Measurements from ENCODE around the gene DCPS.

The DCPS gene

GRCh38 chr11:126359431-126360048 is 55.7 kb downstream of the DCPS start:
- no CpG with 5 or more reads among the region's 16 CpGs for WGBS (ENCODE audit: extremely low coverage, insufficient coverage, insufficient read length)
- peaks cover 12% of the 10 kb centered on the region in 2 experiments for H3K4me1 ChIP-seq (ENCODE audit: control insufficient read depth in 1 of 2, insufficient read depth in 2 of 2, low read length in 2 of 2)
- no peak overlapping the region for H3K4me3 ChIP-seq (ENCODE audit: low read depth, low read length)
- no peak overlapping the region for H2AK5ac ChIP-seq (ENCODE audit: low read length)
- no peak overlapping the region for H2AFZ ChIP-seq (ENCODE audit: insufficient read depth, low read length, poor library complexity)
- no peak overlapping the region for H4K8ac ChIP-seq (ENCODE audit: low read depth, low read length)
- H3K4me2 ChIP-seq (ENCODE audit: low read length): no peak overlapping the region
- H3K23ac ChIP-seq (ENCODE audit: low read length): no peak overlapping the region
- no peaks in the 10 kb centered on the region for H3K27me3 ChIP-seq (ENCODE audit: insufficient read depth, low read length)
- no peak overlapping the region for H4K12ac ChIP-seq (ENCODE audit: low read depth, low read length)
- peaks cover 10% of the 10 kb centered on the region for H3K79me2 ChIP-seq (ENCODE audit: control insufficient read depth, insufficient read depth, low read length, poor library complexity)
- peak overlapping the region; percentile 21 for H3K18ac ChIP-seq (ENCODE audit: low read length)
- no peak for DNase-seq
- H3K27ac ChIP-seq (ENCODE audit: low read depth, low read length): no peak overlapping the region
- H3K9me3 ChIP-seq (ENCODE audit: insufficient read depth, low read depth, low read length): no peaks in the 10 kb centered on the region
- no peak overlapping the region for H3K9ac ChIP-seq (ENCODE audit: low read length)
- no peak overlapping the region for H4K91ac ChIP-seq (ENCODE audit: low read depth, low read length)
- no peak overlapping the region for H2BK5ac ChIP-seq (ENCODE audit: low read depth, low read length, poor library complexity)
- peaks cover 17% of the 10 kb centered on the region for H3K79me1 ChIP-seq (ENCODE audit: low read length)
- no peak overlapping the region for H2BK120ac ChIP-seq (ENCODE audit: insufficient read depth, low read length, poor library complexity)
- no peak overlapping the region for H2BK12ac ChIP-seq (ENCODE audit: low read length)
- no peak overlapping the region for H3K4ac ChIP-seq (ENCODE audit: low read depth, low read length)
- H3K36me3 ChIP-seq (ENCODE audit: control insufficient read depth in 1 of 2, insufficient read depth in 2 of 2, low read length in 2 of 2): no peaks in the 10 kb centered on the region
- H3K14ac ChIP-seq (ENCODE audit: low read length): no peak overlapping the region

GRCh38 chr11:126360049-126360446 is 56.2 kb downstream of the DCPS start:
- Histone ChIP-seq H3K27ac (ENCODE audit: low read depth, low read length) (no peak overlapping the region), H3K79me1 (ENCODE audit: low read length) (peaks cover 16% of the 10 kb centered on the region), H3K14ac (ENCODE audit: low read length) (no peak overlapping the region), H2AK5ac (ENCODE audit: low read length) (no peak overlapping the region), H4K12ac (ENCODE audit: low read depth, low read length) (no peak overlapping the region), H2AFZ (ENCODE audit: insufficient read depth, low read length, poor library complexity) (no peak overlapping the region), H3K4me1 (ENCODE audit: control insufficient read depth in 1 of 2, insufficient read depth in 2 of 2, low read length in 2 of 2) (peaks cover 8 to 10% of the 10 kb centered on the region in 2 experiments), H3K9me3 (ENCODE audit: insufficient read depth, low read depth, low read length) (no peaks in the 10 kb centered on the region), H2BK12ac (ENCODE audit: low read length) (no peak overlapping the region), H3K4me3 (ENCODE audit: low read depth, low read length) (no peak overlapping the region), H3K36me3 (ENCODE audit: control insufficient read depth in 1 of 2, insufficient read depth in 2 of 2, low read length in 2 of 2) (no peaks in the 10 kb centered on the region), H3K4me2 (ENCODE audit: low read length) (no peak overlapping the region), H2BK5ac (ENCODE audit: low read depth, low read length, poor library complexity) (no peak overlapping the region), H4K8ac (ENCODE audit: low read depth, low read length) (no peak overlapping the region), H3K18ac (ENCODE audit: low read length) (peak overlapping the region; percentile 21), H3K23ac (ENCODE audit: low read length) (no peak overlapping the region), H2BK120ac (ENCODE audit: insufficient read depth, low read length, poor library complexity) (no peak overlapping the region), H3K27me3 (ENCODE audit: insufficient read depth, low read length) (no peaks in the 10 kb centered on the region), H3K4ac (ENCODE audit: low read depth, low read length) (no peak overlapping the region), H3K79me2 (ENCODE audit: control insufficient read depth, insufficient read depth, low read length, poor library complexity) (peaks cover 8% of the 10 kb centered on the region), H4K91ac (ENCODE audit: low read depth, low read length) (no peak overlapping the region), H3K9ac (ENCODE audit: low read length) (no peak overlapping the region)
- no CpG with 5 or more reads among the region's 8 CpGs for WGBS (ENCODE audit: extremely low coverage, insufficient coverage, insufficient read length)
- no peak for DNase-seq

- H3K4me3 ChIP-seq (ENCODE audit: low read depth, low read length): no peak overlapping the region
- H2AK5ac ChIP-seq (ENCODE audit: low read length): no peak overlapping the region
- H3K18ac ChIP-seq (ENCODE audit: low read length): peak overlapping the region; percentile 27
- no peak overlapping the region for H3K23ac ChIP-seq (ENCODE audit: low read length)
- no peak overlapping the region for H4K12ac ChIP-seq (ENCODE audit: low read depth, low read length)
- no peaks in the 10 kb centered on the region for H3K36me3 ChIP-seq (ENCODE audit: control insufficient read depth in 1 of 2, insufficient read depth in 2 of 2, low read length in 2 of 2)
- H3K4me1 ChIP-seq (ENCODE audit: control insufficient read depth in 1 of 2, insufficient read depth in 2 of 2, low read length in 2 of 2): peaks cover 10 to 12% of the 10 kb centered on the region in 2 experiments
- no peak for DNase-seq
- H3K4ac ChIP-seq (ENCODE audit: low read depth, low read length): no peak overlapping the region
- peaks cover 10% of the 10 kb centered on the region for H3K79me1 ChIP-seq (ENCODE audit: low read length)
- H2BK12ac ChIP-seq (ENCODE audit: low read length): no peak overlapping the region
- H3K27me3 ChIP-seq (ENCODE audit: insufficient read depth, low read length): no peaks in the 10 kb centered on the region
- H2BK120ac ChIP-seq (ENCODE audit: insufficient read depth, low read length, poor library complexity): no peak overlapping the region
- H3K9ac ChIP-seq (ENCODE audit: low read length): no peak overlapping the region
- no peaks in the 10 kb centered on the region for H3K9me3 ChIP-seq (ENCODE audit: insufficient read depth, low read depth, low read length)
- peaks cover 1% of the 10 kb centered on the region for H3K79me2 ChIP-seq (ENCODE audit: control insufficient read depth, insufficient read depth, low read length, poor library complexity)
- WGBS (ENCODE audit: extremely low coverage, insufficient coverage, insufficient read length): no CpG with 5 or more reads among the region's 5 CpGs
- no peak overlapping the region for H2BK5ac ChIP-seq (ENCODE audit: low read depth, low read length, poor library complexity)
- H3K27ac ChIP-seq (ENCODE audit: low read depth, low read length): no peak overlapping the region
- no peak overlapping the region for H4K91ac ChIP-seq (ENCODE audit: low read depth, low read length)
- H3K14ac ChIP-seq (ENCODE audit: low read length): peak overlapping the region; percentile 11
- no peak overlapping the region for H4K8ac ChIP-seq (ENCODE audit: low read depth, low read length)
- H3K4me2 ChIP-seq (ENCODE audit: low read length): no peak overlapping the region
- H2AFZ ChIP-seq (ENCODE audit: insufficient read depth, low read length, poor library complexity): no peak overlapping the region
Measured at GRCh38 chr11:126361400-126361799, 57.5 kb downstream of the DCPS start.

DNA sequence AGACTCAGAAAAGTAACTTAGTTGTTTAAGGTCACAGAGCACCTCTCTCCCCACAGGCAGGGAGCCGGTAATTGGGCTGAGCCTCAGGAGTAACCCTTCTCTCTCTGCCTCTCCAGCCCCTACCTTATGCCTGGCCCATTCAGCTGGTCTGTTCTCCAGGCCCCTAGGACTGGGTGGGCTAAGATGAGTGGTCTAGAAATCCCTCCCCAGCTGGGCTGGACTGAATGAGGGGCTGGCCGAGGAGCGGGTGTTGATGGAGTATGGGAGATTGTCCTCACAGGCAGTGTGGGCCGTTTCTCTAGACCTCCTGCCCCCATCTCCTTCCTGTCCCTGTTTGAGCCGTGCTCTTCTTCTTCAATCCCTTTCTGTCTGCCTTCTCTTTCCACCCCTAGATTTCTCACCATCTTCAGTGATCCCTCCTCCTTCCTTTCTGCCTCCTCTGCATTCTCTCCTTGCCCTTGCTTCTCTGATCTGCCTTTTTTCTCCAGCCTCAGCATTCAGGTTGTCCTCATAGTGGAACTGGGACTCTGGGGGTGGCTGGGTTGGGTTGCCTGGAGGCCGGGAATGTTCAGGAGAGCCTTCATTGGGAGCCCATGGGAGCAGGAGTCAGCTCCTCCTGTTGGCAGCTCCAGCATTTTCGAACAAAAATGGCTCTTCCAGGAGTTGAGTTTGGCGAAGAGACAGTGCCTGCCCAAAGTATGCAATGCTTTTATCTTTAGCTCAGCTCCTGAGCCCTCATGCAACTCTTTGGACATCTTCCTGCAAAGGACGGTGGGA is 59.2 kb downstream of the DCPS start:
- Histone ChIP-seq H3K18ac (ENCODE audit: low read length) (no peak overlapping the region), H3K4ac (ENCODE audit: low read depth, low read length) (no peak overlapping the region), H3K4me3 (ENCODE audit: low read depth, low read length) (no peak overlapping the region), H3K27ac (ENCODE audit: low read depth, low read length) (no peak overlapping the region), H3K27me3 (ENCODE audit: insufficient read depth, low read length) (no peaks in the 10 kb centered on the region), H2AFZ (ENCODE audit: insufficient read depth, low read length, poor library complexity) (no peak overlapping the region), H3K9me3 (ENCODE audit: insufficient read depth, low read depth, low read length) (no peaks in the 10 kb centered on the region), H2BK120ac (ENCODE audit: insufficient read depth, low read length, poor library complexity) (no peak overlapping the region), H4K91ac (ENCODE audit: low read depth, low read length) (no peak overlapping the region), H4K12ac (ENCODE audit: low read depth, low read length) (no peak overlapping the region), H3K36me3 (ENCODE audit: control insufficient read depth in 1 of 2, insufficient read depth in 2 of 2, low read length in 2 of 2) (no peaks in the 10 kb centered on the region), H2BK5ac (ENCODE audit: low read depth, low read length, poor library complexity) (no peak overlapping the region), H2AK5ac (ENCODE audit: low read length) (no peak overlapping the region), H3K4me1 (ENCODE audit: control insufficient read depth in 1 of 2, insufficient read depth in 2 of 2, low read length in 2 of 2) (peaks cover 10 to 12% of the 10 kb centered on the region in 2 experiments), H2BK12ac (ENCODE audit: low read length) (no peak overlapping the region), H3K4me2 (ENCODE audit: low read length) (no peak overlapping the region), H3K9ac (ENCODE audit: low read length) (no peak overlapping the region), H4K8ac (ENCODE audit: low read depth, low read length) (no peak overlapping the region), H3K79me2 (ENCODE audit: control insufficient read depth, insufficient read depth, low read length, poor library complexity) (no peaks in the 10 kb centered on the region), H3K14ac (ENCODE audit: low read length) (no peak overlapping the region), H3K79me1 (ENCODE audit: low read length) (peaks cover 10% of the 10 kb centered on the region), H3K23ac (ENCODE audit: low read length) (no peak overlapping the region)
- no peak for DNase-seq
- no CpG with 5 or more reads among the region's 9 CpGs for WGBS (ENCODE audit: extremely low coverage, insufficient coverage, insufficient read length)
